Activated T-helper 9 cell treated with anti-CD3 and anti-CD28 coated beads, Interleukin-2, amount 50 U/mL, for 16 hours (primary cell): ENCODE data around the gene CHL1.
"Not testable (repeated sequence)": the region's sequence is repeated elsewhere in the genome, so short reads cannot be mapped to it uniquely, and the experiment has no call there.

ENCODE experiments used
- DNase-seq: peaks from one replicate; pipeline ENCODE4 v3.0.0-alpha.2; 2020; ENCODE audit warnings: low read depth

The CHL1 gene

GRCh38 chr3:341998-342397 is 145.4 kb downstream of the CHL1 start:
- DNase-seq, result no peak

- DNase-seq, result no peak
Observed at GRCh38 chr3:346186-346585, 149.6 kb downstream of the CHL1 start.

GRCh38 chr3:347581-347980 is 151.0 kb downstream of the CHL1 start:
- no peak for DNase-seq

GRCh38 chr3:350871-351371 is 154.4 kb downstream of the CHL1 start:
- no peak for DNase-seq

- DNase-seq, result no peak
Observed at GRCh38 chr3:352599-352998, 156.0 kb downstream of the CHL1 start.

GRCh38 chr3:353191-353739 is 156.7 kb downstream of the CHL1 start:
- DNase-seq, result no peak

- no peak for DNase-seq
Observed at GRCh38 chr3:354432-354831, 157.9 kb downstream of the CHL1 start.

GRCh38 chr3:355622-356021 is 159.1 kb downstream of the CHL1 start:
- DNase-seq, result no peak

- no peak for DNase-seq
Observed at GRCh38 chr3:356952-357351, 160.4 kb downstream of the CHL1 start.

- DNase-seq, result no peak
Observed at GRCh38 chr3:359672-360071, 163.1 kb downstream of the CHL1 start.

- no peak for DNase-seq
Observed at GRCh38 chr3:362681-363338, 166.2 kb downstream of the CHL1 start.

GRCh38 chr3:364287-364686 is 167.7 kb downstream of the CHL1 start:
- no peak for DNase-seq

- DNase-seq, result no peak
Observed at GRCh38 chr3:365268-365667, 168.7 kb downstream of the CHL1 start.

GRCh38 chr3:366253-366652 is 169.7 kb downstream of the CHL1 start:
- not testable (repeated sequence) for DNase-seq

GRCh38 chr3:373193-373779 is 176.7 kb downstream of the CHL1 start:
- DNase-seq, result no peak

GRCh38 chr3:374459-374858 is 177.9 kb downstream of the CHL1 start:
- no peak for DNase-seq

GRCh38 chr3:377158-377561 is 180.6 kb downstream of the CHL1 start:
- no peak for DNase-seq

- DNase-seq, result no peak
Observed at GRCh38 chr3:380801-381200, 184.2 kb downstream of the CHL1 start.

GRCh38 chr3:385151-385550 is 188.6 kb downstream of the CHL1 start:
- no peak for DNase-seq

GRCh38 chr3:394775-395174 is 198.2 kb downstream of the CHL1 start:
- no peak for DNase-seq

GRCh38 chr3:396293-396692 is 199.7 kb downstream of the CHL1 start:
- no peak for DNase-seq

GRCh38 chr3:399647-400046 is 203.1 kb downstream of the CHL1 start:
- no peak for DNase-seq

- DNase-seq, result no peak
Observed at GRCh38 chr3:403826-404225, 207.3 kb downstream of the CHL1 start.

GRCh38 chr3:409011-409410 is 212.4 kb downstream of the CHL1 start:
- DNase-seq, result no peak
